NCI-H1436 (cell line): ENCODE data around the gene PERCC1.
"Not testable (repeated sequence)": the region's sequence is repeated elsewhere in the genome, so short reads cannot be mapped to it uniquely, and the experiment has no call there.

Source experiments
- DNase-seq: peaks from one replicate; lab custom pipeline; 2025; lab: John Stamatoyannopoulos, UW

PERCC1 gene

GRCh38 chr16:1434644-1435592 is 4.0 kb downstream of the PERCC1 start:
- no peak for DNase-seq

GRCh38 chr16:1435921-1436697 is 5.2 kb downstream of the PERCC1 start:
- DNase-seq = no peak

GRCh38 chr16:1436731-1437355 is 6.0 kb downstream of the PERCC1 start:
- no peak for DNase-seq

- no peak for DNase-seq
Measured at GRCh38 chr16:1437606-1438005, 6.7 kb downstream of the PERCC1 start.

GRCh38 chr16:1438229-1439057 is 7.6 kb downstream of the PERCC1 start:
- DNase-seq = no peak

- no peak for DNase-seq
Measured at GRCh38 chr16:1439058-1439698, 8.3 kb downstream of the PERCC1 start.

- DNase-seq = not testable (repeated sequence)
Measured at GRCh38 chr16:1439699-1440074, 8.8 kb downstream of the PERCC1 start.

- no peak for DNase-seq
Measured at GRCh38 chr16:1441391-1441829, 10.5 kb downstream of the PERCC1 start.

GRCh38 chr16:1442697-1443096 is 11.8 kb downstream of the PERCC1 start:
- no peak for DNase-seq

GRCh38 chr16:1443403-1443973 is 12.6 kb downstream of the PERCC1 start:
- DNase-seq = no peak

GRCh38 chr16:1443980-1444729 is 13.3 kb downstream of the PERCC1 start, which contains the start of gene CCDC154:
Gene CCDC154 (minus strand): TSS chr16:1444556. CDS start chr16:1444322, 234 bp downstream.
- no peak for DNase-seq

- no peak for DNase-seq
Measured at GRCh38 chr16:1444730-1445517, 14.0 kb downstream of the PERCC1 start.

- no peak for DNase-seq
Measured at GRCh38 chr16:1445518-1446203, 14.8 kb downstream of the PERCC1 start.

- no peak for DNase-seq
Measured at GRCh38 chr16:1446296-1447080, 15.6 kb downstream of the PERCC1 start.

GRCh38 chr16:1447965-1448364 is 17.1 kb downstream of the PERCC1 start:
- no peak for DNase-seq

- DNase-seq = no peak
Measured at GRCh38 chr16:1448536-1449116, 17.7 kb downstream of the PERCC1 start.

- DNase-seq = no peak
Measured at GRCh38 chr16:1449201-1449788, 18.4 kb downstream of the PERCC1 start.
